Measurements from ENCODE around the gene CYP27B1.

DNA sequence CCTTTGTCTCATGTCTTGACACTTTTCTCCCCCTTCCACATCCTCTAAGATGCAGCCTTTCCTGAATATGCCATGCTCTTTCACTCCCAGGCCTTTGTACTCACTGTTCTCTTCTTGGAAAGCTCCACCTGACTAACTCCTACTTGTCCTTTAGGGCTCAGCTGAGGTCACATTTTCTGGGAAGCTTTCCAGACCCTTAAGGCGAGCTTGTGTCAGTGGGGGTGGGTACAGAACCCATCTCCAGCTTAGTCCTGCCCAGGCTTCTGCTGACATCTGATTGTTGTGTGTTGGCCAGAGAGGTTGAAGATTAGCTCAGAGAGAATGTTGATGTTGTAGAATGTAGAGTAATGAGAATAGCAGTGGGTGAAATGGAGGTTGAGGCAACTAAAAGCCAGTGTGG is 12.9 kb upstream of the CYP27B1 start:
- TF ChIP-seq CTCF (IDR thresholded peaks at IDR 0.05) (no peak), POLR2A (IDR thresholded peaks at IDR 0.05) (no peak)
